Endothelial cell (in vitro differentiated cells): Measurements from ENCODE around the gene TM4SF18. TPM values are rescaled to one million over a fixed set of nuclear protein-coding genes. Genes with fewer than 3 reads are reported as not detected.
A peak's percentile ranks its signal among the peaks of the same experiment; 100 is the strongest.

Experiments
- DNase-seq: peaks from one replicate; pipeline ENCODE4 v3.0.0; 2021; ENCODE audit warnings: low spot score
- H3K27ac Mint-ChIP-seq: one replicate; pipeline ENCODE4 v1.8.0; 2021; ENCODE audit warnings: mixed read lengths, inconsistent platforms; ENCODE audit not compliant: unreplicated experiment
- H3K27me3 Mint-ChIP-seq: one replicate; pipeline ENCODE4 v1.8.0; 2021; ENCODE audit warnings: mild to moderate bottlenecking, moderate library complexity, mixed read lengths, inconsistent platforms; ENCODE audit not compliant: unreplicated experiment
- H3K36me3 Mint-ChIP-seq: one replicate; pipeline ENCODE4 v1.8.0; 2021; ENCODE audit warnings: mild to moderate bottlenecking, low read depth, mixed read lengths, inconsistent platforms; ENCODE audit not compliant: unreplicated experiment
- H3K4me1 Mint-ChIP-seq: one replicate; pipeline ENCODE4 v1.8.0; 2021; ENCODE audit warnings: mild to moderate bottlenecking, mixed read lengths, inconsistent platforms; ENCODE audit not compliant: unreplicated experiment
- H3K4me3 Mint-ChIP-seq: one replicate; pipeline ENCODE4 v1.8.0; 2021; ENCODE audit warnings: mild to moderate bottlenecking, mixed read lengths, inconsistent platforms; ENCODE audit not compliant: unreplicated experiment
- H3K9me3 Mint-ChIP-seq: one replicate; pipeline ENCODE4 v1.8.0; 2021; ENCODE audit warnings: mixed read lengths, inconsistent platforms; ENCODE audit not compliant: unreplicated experiment
- total RNA-seq: library from RNA; stranded (reverse); fragmentation: NEBNext Ultra II Directional; extraction: Animal tissue kit (Norgen Biotek cat#: 25700); gene quantifications from one replicate; pipeline ENCODE4 v1.2.1, GENCODE V29; 2021; ENCODE audit not compliant: unreplicated experiment
- TF ChIP-seq, protein P1 (sequence below): fragments of 200-600 bp; sonication (generic); IDR thresholded peaks from one replicate; pipeline ENCODE4 v1.5.0; 2021; ENCODE audit warnings: antibody characterized with exemption; ENCODE audit not compliant: unreplicated experiment

Gene TM4SF18
- total RNA-seq, 1 donor from 2014 or later, result 57.4 TPM

DNA sequence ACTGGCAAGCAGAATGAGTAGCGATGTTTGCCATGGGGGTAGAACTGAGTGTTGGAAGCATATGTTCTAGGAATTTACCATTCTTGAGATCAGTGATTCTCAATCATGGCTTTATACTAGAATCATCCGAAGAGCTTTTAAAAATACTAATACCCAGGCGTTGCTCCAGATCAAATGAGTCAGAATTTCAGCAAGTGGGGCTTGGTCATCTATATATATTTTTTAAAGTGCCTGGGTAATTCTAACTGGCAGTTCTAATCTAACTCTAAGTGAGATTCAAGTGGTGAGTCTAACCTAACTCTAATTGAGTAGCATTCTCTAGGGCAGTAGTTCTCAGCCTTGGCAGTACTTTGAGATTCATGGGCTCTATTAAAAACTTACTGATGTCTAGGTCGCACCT lies 23.2 kb upstream of the TM4SF18 start:
- Mint-ChIP-seq H3K27ac (no peak overlapping the region), H3K36me3 (no peaks in the 10 kb centered on the region), H3K4me1 (peaks cover 6% of the 10 kb centered on the region), H3K9me3 (no peaks in the 10 kb centered on the region), H3K4me3 (no peak overlapping the region), H3K27me3 (peaks cover 1% of the 10 kb centered on the region)
- DNase-seq, result no peak
- TF ChIP-seq, protein P1, sequence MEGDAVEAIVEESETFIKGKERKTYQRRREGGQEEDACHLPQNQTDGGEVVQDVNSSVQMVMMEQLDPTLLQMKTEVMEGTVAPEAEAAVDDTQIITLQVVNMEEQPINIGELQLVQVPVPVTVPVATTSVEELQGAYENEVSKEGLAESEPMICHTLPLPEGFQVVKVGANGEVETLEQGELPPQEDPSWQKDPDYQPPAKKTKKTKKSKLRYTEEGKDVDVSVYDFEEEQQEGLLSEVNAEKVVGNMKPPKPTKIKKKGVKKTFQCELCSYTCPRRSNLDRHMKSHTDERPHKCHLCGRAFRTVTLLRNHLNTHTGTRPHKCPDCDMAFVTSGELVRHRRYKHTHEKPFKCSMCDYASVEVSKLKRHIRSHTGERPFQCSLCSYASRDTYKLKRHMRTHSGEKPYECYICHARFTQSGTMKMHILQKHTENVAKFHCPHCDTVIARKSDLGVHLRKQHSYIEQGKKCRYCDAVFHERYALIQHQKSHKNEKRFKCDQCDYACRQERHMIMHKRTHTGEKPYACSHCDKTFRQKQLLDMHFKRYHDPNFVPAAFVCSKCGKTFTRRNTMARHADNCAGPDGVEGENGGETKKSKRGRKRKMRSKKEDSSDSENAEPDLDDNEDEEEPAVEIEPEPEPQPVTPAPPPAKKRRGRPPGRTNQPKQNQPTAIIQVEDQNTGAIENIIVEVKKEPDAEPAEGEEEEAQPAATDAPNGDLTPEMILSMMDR, result no peak

DNA sequence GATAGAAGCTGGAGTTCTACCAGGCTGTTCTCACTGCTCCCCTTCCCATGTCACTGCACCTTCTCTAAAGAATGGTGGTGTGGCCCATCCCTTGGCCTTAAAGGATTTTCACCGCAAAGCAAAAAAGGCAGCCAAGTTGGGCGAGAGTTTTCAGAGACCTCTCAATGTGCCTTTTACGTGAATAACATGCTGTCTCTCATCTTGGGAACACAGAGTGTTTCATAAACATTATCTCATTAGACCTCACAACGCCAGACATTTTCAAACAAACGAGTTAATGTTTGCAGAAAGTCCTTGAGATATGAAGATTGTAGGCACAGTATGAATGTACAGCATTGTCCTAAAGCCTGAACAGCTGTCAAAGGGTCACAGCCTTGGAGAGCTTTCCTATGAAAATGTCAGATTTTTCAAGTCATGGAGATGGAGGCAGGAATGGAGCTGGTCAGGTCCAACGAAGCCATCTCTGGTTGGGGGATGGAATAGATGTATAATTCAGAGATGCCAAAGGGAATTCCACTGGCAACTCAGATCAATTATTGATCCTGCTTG lies 22.7 kb upstream of the TM4SF18 start:
- no peak for DNase-seq
- Mint-ChIP-seq H3K27me3 (peaks cover 1% of the 10 kb centered on the region), H3K4me3 (no peak overlapping the region), H3K27ac (no peak overlapping the region), H3K36me3 (no peaks in the 10 kb centered on the region), H3K4me1 (peaks cover 6% of the 10 kb centered on the region), H3K9me3 (no peaks in the 10 kb centered on the region)
- TF ChIP-seq, protein P1, result no peak

DNA sequence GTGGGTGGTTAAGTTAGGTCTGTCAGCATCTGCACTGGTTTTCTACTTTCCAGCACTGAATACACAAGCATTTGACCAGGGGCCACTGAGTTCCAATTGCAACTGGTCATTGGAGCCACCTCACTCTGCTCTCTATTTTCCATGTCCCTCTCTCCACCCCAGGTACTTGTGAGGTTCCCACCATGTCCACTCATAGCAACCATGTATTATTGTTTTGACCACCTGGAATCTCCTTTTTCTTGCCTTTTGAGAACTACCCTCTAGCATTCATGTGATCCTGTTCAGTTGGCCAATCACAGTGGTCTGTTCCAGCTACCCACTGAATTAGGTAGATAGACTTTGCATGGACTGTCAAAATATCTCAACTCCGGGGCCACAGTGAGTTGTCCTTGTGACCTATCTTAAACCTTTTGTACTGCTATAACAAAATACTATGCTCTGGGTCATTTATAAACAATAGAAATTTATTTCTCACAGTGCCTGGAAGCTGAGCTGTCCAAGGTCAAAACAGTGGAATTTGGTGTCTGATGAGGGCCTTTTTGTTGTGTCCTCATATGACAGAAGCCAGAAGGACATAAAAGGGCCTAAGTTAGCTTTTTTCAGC lies 20.2 kb upstream of the TM4SF18 start:
- TF ChIP-seq, protein P1, result no peak
- no peak overlapping the region for H3K4me3 Mint-ChIP-seq
- no peaks in the 10 kb centered on the region for H3K9me3 Mint-ChIP-seq
- no peak overlapping the region for H3K27ac Mint-ChIP-seq
- no peak for DNase-seq
- no peaks in the 10 kb centered on the region for H3K36me3 Mint-ChIP-seq
- H3K27me3 Mint-ChIP-seq, result peaks cover 1% of the 10 kb centered on the region
- peaks cover 6% of the 10 kb centered on the region for H3K4me1 Mint-ChIP-seq

DNA sequence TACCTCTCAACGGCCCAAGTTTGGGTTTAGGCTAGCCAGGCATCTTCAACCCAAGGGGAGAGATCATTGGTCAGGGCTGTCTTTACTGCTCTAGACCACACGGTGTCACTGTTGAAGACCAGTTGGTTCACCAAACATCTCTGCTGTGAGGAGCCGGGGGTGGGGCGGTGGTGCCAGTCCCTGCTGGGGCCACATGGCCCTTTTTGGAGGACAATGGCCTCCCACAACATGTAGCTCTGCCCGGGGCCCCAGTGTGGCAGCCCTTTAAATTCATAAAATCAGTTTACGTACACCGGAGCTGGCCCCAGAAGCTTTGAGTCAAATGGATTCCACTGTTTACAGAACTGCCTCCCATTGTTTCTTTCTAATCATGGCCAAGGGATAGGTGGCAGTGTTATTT lies 19.1 kb upstream of the TM4SF18 start:
- Mint-ChIP-seq H3K4me3 (no peak overlapping the region), H3K27ac (peak overlapping the region; percentile 67), H3K4me1 (peaks cover 6% of the 10 kb centered on the region), H3K9me3 (no peaks in the 10 kb centered on the region), H3K36me3 (no peaks in the 10 kb centered on the region), H3K27me3 (peaks cover 1% of the 10 kb centered on the region)
- TF ChIP-seq, protein P1, result peak; percentile 75
- peak; percentile 62 for DNase-seq

DNA sequence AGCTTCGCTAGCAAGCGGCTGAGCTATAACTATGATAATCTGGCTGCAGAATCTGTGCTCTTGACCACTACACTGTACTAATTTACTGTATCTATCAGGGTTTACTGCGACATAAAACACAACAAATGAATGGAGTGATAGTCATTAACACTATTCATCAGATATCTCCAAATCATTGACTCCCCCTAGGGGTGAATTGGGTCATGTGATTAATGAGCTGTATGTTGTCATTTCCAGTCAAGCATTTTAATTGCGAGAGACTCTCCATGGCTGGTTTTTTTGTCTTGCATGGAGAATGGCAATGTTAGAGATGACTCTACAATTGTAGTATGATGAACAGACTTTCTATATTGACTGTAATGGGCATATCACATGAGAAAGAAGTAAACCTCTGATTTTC lies 10.5 kb upstream of the TM4SF18 start:
- no peak overlapping the region for H3K4me3 Mint-ChIP-seq
- H3K27me3 Mint-ChIP-seq, result no peaks in the 10 kb centered on the region
- H3K27ac Mint-ChIP-seq, result no peak overlapping the region
- TF ChIP-seq, protein P1, result peak; percentile 55
- no peaks in the 10 kb centered on the region for H3K36me3 Mint-ChIP-seq
- no peaks in the 10 kb centered on the region for H3K9me3 Mint-ChIP-seq
- DNase-seq, result no peak
- H3K4me1 Mint-ChIP-seq, result peaks cover 34% of the 10 kb centered on the region
